Body of pancreas (tissue), 4 donors: ENCODE data around the gene ADAMTS4.

Experiments
- POLR2A ChIP-seq, 3 donors: fragments of 450-650 bp; IDR thresholded peaks; one replicate each; pipeline ENCODE4 v1.6.1; 2016; ENCODE audit warnings: antibody characterized with exemption in 3 of 3, mild to moderate bottlenecking in 2 of 3
- TF ChIP-seq, protein P1 (sequence below), 7 experiments: fragments of 450-650 bp in 4 of 7; fragments of 200-600 bp in 3 of 7; sonication (generic) in 3 of 7; IDR thresholded peaks; one replicate each; pipeline ENCODE4 v1.5.1; 2016 to 2019; ENCODE audit warnings: antibody characterized with exemption in 7 of 7

- TF ChIP-seq, protein P1, sequence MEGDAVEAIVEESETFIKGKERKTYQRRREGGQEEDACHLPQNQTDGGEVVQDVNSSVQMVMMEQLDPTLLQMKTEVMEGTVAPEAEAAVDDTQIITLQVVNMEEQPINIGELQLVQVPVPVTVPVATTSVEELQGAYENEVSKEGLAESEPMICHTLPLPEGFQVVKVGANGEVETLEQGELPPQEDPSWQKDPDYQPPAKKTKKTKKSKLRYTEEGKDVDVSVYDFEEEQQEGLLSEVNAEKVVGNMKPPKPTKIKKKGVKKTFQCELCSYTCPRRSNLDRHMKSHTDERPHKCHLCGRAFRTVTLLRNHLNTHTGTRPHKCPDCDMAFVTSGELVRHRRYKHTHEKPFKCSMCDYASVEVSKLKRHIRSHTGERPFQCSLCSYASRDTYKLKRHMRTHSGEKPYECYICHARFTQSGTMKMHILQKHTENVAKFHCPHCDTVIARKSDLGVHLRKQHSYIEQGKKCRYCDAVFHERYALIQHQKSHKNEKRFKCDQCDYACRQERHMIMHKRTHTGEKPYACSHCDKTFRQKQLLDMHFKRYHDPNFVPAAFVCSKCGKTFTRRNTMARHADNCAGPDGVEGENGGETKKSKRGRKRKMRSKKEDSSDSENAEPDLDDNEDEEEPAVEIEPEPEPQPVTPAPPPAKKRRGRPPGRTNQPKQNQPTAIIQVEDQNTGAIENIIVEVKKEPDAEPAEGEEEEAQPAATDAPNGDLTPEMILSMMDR (IDR thresholded peaks at IDR 0.05), result peak; percentile 81 to 90 (median 86)
- no peak for TF ChIP-seq POLR2A (IDR thresholded peaks at IDR 0.05)
Measured at GRCh38 chr1:161227196-161227871, 28.5 kb upstream of the ADAMTS4 start.
